PC-9 (cell line): ENCODE data around the gene FGF10.

Experiments used
- EZH2 ChIP-seq: fragments of 200-600 bp; sonication (generic); IDR thresholded peaks from 2 replicates; pipeline ENCODE4 v1.8.0; 2017; ENCODE audit warnings: antibody characterized with exemption, low read depth
- TF ChIP-seq, protein P1 (sequence below): fragments of 200-600 bp; sonication (generic); conservative IDR thresholded peaks from 2 replicates; pipeline ENCODE4 v1.6.1; 2017; ENCODE audit warnings: mixed run types, antibody characterized with exemption, mild to moderate bottlenecking, moderate library complexity

DNA sequence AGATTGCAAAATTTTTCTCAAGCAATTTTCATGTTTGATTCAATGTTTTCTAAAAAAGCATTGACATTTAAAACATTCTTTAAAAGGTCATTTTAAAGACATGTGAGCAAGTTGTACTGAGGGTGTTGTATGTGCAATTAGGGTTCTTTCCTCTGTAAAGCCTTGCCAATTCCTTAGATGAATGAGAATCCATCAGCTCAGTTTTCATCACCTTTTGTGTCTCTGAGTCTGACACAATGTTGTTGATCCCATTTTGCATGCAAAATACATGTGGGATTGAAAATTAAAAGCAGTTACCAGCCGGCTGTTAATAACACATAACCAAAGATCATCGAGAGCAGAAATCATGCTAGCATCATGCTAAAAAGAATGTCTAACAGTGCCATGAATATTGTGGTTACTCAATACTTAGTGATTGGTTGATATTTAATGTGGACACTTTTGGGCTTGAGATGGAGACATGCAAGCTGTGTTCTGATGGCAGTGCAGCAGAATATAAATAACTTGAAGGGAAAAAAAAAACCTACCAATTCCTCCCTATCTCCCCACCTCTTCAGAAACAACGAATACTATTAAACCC is 57.7 kb downstream of the FGF10 start:
- TF ChIP-seq, protein P1, sequence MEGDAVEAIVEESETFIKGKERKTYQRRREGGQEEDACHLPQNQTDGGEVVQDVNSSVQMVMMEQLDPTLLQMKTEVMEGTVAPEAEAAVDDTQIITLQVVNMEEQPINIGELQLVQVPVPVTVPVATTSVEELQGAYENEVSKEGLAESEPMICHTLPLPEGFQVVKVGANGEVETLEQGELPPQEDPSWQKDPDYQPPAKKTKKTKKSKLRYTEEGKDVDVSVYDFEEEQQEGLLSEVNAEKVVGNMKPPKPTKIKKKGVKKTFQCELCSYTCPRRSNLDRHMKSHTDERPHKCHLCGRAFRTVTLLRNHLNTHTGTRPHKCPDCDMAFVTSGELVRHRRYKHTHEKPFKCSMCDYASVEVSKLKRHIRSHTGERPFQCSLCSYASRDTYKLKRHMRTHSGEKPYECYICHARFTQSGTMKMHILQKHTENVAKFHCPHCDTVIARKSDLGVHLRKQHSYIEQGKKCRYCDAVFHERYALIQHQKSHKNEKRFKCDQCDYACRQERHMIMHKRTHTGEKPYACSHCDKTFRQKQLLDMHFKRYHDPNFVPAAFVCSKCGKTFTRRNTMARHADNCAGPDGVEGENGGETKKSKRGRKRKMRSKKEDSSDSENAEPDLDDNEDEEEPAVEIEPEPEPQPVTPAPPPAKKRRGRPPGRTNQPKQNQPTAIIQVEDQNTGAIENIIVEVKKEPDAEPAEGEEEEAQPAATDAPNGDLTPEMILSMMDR = no peak
- TF ChIP-seq EZH2 = no peak
